ENCODE results near the gene CRTAP. TPM values are rescaled to one million over a fixed set of nuclear protein-coding genes. Genes with fewer than 3 reads are reported as not detected.

The CRTAP gene
- total and polyA plus RNA-seq, 7 donors: 25.7 to 509 (median 245) TPM

DNA sequence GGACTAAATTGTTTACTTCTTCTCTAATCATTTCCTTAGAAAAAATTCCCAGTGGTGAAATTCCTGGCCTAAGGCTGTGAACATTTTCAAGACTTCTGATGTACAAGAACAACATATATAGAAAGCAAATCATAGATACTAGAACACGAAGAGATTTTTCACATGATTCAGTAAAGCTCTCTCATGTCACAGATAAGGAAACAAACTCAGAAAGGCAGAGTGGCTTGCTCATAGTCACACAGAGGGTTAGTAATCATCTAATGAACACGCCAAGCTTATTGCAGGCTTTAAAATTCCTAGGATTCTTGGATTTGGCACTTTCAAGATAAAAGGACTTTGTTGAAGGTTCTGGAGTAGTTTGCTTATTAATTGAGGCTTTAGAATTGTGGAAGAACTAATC, 26.2 kb downstream of the CRTAP start:
- Histone ChIP-seq H3K4me1 (peaks cover 0 to 7% (median 2%) of the 10 kb centered on the region in 4 donors), H3K9me3 (no peaks in the 10 kb centered on the region), H3K4me3 (no peak overlapping the region), H3K36me3 (peaks cover 16 to 70% (median 21%) of the 10 kb centered on the region in 4 donors), H3K27me3 (no peaks in the 10 kb centered on the region), H3K27ac (no peak overlapping the region)
- WGBS, 2 donors: 76 to 79% methylated on average over 2 of the region's 2 CpGs
- DNase-seq: no peak
- TF ChIP-seq, protein P1, sequence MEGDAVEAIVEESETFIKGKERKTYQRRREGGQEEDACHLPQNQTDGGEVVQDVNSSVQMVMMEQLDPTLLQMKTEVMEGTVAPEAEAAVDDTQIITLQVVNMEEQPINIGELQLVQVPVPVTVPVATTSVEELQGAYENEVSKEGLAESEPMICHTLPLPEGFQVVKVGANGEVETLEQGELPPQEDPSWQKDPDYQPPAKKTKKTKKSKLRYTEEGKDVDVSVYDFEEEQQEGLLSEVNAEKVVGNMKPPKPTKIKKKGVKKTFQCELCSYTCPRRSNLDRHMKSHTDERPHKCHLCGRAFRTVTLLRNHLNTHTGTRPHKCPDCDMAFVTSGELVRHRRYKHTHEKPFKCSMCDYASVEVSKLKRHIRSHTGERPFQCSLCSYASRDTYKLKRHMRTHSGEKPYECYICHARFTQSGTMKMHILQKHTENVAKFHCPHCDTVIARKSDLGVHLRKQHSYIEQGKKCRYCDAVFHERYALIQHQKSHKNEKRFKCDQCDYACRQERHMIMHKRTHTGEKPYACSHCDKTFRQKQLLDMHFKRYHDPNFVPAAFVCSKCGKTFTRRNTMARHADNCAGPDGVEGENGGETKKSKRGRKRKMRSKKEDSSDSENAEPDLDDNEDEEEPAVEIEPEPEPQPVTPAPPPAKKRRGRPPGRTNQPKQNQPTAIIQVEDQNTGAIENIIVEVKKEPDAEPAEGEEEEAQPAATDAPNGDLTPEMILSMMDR (IDR thresholded peaks at IDR 0.05): no peak
- no peak for TF ChIP-seq POLR2AphosphoS5 (IDR thresholded peaks at IDR 0.05)
- TF ChIP-seq EP300 (IDR thresholded peaks at IDR 0.05): no peak
- TF ChIP-seq POLR2A (IDR thresholded peaks at IDR 0.05): no peak
- intact Hi-C loops (cut with DNase I): no loop called here

DNA sequence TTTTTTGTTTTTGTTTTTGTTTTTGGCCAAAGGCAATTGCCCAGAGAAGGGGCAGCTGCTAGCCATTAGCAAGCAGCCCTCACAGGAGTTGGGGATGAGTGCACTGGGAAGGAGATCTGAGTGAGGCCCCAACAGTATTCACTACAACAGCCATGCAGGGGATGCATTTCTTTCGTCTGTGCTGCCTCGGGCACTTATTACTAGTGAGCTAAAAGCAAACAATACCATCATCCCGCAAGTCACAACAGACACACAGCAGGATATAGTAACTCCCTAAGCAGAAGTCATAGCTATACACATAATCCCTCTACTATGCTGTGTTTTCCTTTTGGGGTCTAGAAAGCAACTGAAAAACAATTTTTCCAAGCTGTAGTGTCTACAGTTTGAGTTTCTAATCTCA, 27.2 kb downstream of the CRTAP start:
- TF ChIP-seq, protein P1 (IDR thresholded peaks at IDR 0.05): no peak
- H3K9me3 ChIP-seq: no peaks in the 10 kb centered on the region
- peaks cover 16 to 60% (median 21%) of the 10 kb centered on the region in 4 donors for H3K36me3 ChIP-seq
- intact Hi-C loops (cut with DNase I): no loop called here
- H3K27me3 ChIP-seq: no peaks in the 10 kb centered on the region
- 95 to 97% methylated on average over 3 of the region's 3 CpGs for WGBS, 2 donors
- peaks cover 0 to 7% (median 2%) of the 10 kb centered on the region in 4 donors for H3K4me1 ChIP-seq
- DNase-seq: no peak
- no peak overlapping the region for H3K4me3 ChIP-seq
- H3K27ac ChIP-seq: no peak overlapping the region

DNA sequence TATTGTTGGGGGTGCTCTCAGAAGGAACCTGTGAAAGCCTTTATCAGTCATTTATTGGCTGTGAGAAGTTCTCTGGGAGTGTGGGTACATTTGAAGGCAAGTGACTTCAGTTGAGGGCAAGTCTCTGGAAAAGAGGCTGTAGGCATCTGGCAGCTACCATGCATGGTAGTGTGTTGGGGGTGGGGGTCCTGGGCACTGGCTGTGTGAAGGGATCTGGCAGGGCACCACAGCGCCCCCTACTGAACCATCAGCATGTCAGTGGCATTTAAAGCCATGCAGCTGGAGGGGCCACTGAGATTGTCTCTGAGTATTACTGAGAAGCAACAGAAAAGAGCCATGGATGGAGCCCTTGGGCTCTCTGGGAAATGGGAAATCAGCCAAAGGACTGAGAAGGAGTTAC, 30.6 kb downstream of the CRTAP start:
- no peak overlapping the region for H3K4me3 ChIP-seq
- H3K4me1 ChIP-seq: peaks cover 0 to 23% (median 19%) of the 10 kb centered on the region in 4 donors
- no peak overlapping the region for H3K27ac ChIP-seq
- intact Hi-C loops (cut with DNase I): no loop called here
- H3K9me3 ChIP-seq: no peaks in the 10 kb centered on the region
- peaks cover 11 to 41% (median 18%) of the 10 kb centered on the region in 4 donors for H3K36me3 ChIP-seq
- 79 to 94% methylated on average over 1 of the region's 1 CpG for WGBS, 2 donors
- DNase-seq: no peak
- TF ChIP-seq EP300 (IDR thresholded peaks at IDR 0.05) (no peak), POLR2AphosphoS5 (IDR thresholded peaks at IDR 0.05) (no peak), POLR2A (IDR thresholded peaks at IDR 0.05) (no peak)
- TF ChIP-seq, protein P1 (IDR thresholded peaks at IDR 0.05): no peak
- H3K27me3 ChIP-seq: no peaks in the 10 kb centered on the region

DNA sequence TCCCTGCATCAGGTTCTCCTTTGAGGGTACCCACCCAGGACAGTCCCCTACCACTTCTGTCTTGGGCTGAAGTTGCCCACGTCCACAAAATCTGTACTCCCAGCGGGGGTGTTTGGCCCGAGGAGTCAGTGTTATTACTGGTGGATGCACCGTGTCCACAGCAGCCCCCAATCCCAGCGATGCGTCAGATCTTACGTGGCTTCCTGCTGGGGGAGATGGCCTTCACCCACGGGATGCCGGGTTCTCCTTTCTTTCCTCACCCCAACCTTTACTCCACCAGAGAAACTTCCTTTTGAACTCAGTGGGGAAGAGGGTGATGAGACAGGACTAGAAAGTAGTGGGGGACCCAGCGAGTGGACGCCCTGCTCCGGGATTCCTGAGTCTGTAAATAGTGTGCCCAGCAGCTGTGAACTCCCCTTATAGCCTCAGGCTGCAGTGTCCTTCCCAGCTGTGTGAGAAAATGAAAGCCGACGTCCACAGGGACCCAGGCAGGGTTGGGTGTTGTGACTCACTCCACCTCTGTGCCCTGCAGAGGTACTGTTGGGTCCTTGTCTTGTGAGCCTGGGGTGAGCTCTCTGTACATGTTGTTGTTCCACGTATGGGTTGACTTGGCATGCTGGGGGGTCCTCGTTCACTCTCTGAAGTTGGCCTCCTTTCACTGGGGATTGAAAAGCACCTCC, 31.5 kb downstream of the CRTAP start:
- 96% methylated on average over 16 of the region's 16 CpGs for WGBS, 2 donors
- Histone ChIP-seq H3K36me3 (peaks cover 11 to 36% (median 18%) of the 10 kb centered on the region in 4 donors), H3K9me3 (no peaks in the 10 kb centered on the region), H3K27ac (no peak overlapping the region), H3K27me3 (no peaks in the 10 kb centered on the region), H3K4me1 (peaks cover 0 to 18% (median 17%) of the 10 kb centered on the region in 4 donors), H3K4me3 (no peak overlapping the region)
- TF ChIP-seq POLR2A (IDR thresholded peaks at IDR 0.05) (no peak), EP300 (IDR thresholded peaks at IDR 0.05) (no peak), POLR2AphosphoS5 (IDR thresholded peaks at IDR 0.05) (no peak)
- TF ChIP-seq, protein P1 (IDR thresholded peaks at IDR 0.05): no peak
- DNase-seq: no peak
- intact Hi-C loops (cut with DNase I): no loop called here

Measured in sigmoid colon (tissue), 7 donors.